HG03066 (cell line): ENCODE measurements around the gene ST8SIA1.
"Not testable (repeated sequence)": the region's sequence is repeated elsewhere in the genome, so short reads cannot be mapped to it uniquely, and the experiment has no call there.

Experiments
- ATAC-seq: cut with Tn5 transposase; IDR thresholded peaks from one replicate; pipeline ENCODE4 v1.9.1; 2021; ENCODE audit warnings: low read depth; ENCODE audit not compliant: unreplicated experiment

ST8SIA1 gene

GRCh38 chr12:22196236-22196635, 138.3 kb downstream of the ST8SIA1 start:
- no peak for ATAC-seq

DNA sequence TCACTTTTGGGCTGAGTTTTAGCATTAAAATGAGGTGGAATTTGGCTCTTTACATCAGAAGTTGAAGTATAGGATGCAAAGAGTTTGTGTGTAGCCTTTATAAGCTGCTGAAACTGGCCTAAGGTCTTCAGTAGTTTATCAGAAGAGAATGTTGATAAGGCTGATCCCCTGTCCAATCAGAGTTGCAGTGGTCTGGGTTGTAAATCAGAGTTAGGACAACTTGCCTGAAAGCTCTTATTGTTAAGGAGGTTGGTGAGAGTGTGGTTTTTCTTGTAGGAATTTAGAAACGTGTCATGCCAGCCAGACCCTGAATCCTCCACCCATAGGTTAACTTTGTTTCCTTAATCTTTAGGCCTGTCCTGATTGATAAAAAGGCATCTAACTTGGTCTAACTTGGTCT, 143.5 kb downstream of the ST8SIA1 start:
- no peak for ATAC-seq

DNA sequence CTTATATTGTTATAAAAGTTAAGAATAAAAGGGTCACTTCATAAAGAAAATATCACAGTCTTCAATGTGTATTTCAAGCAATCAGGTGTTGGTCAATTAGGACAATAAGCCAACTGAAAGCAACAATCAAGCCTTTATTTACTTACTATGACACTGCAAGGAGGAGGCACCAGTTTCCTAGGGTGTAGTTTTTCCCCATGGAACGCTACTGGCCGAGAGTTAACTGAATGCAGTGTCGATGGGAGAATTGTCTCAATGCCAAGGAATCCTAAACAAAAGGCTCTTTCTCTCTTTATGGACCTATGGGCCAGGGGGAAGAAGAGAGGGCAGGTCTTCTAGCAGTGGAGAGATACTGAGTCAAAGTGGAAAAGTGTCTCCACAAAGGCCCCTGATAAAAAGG, 146.1 kb downstream of the ST8SIA1 start:
- no peak for ATAC-seq

DNA sequence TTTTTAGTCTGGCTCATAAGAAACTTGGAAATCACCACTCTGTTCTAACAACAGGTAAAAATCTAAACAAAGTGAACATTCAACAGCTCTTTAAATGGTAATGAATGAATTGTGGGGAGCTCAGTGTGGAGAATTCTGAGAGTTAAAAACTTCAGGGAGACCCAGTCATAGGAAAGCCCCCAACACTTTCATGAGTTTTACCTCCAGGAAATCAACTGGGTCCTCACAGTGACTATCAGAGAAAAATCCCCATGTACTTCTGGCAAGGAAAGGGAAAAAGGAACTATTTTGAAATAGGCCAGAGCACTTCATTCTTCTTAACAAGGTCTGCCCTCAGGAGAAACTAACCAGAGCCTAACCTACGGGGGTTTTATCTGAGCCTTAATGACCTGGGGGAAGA, 153.8 kb downstream of the ST8SIA1 start:
- ATAC-seq: no peak

DNA sequence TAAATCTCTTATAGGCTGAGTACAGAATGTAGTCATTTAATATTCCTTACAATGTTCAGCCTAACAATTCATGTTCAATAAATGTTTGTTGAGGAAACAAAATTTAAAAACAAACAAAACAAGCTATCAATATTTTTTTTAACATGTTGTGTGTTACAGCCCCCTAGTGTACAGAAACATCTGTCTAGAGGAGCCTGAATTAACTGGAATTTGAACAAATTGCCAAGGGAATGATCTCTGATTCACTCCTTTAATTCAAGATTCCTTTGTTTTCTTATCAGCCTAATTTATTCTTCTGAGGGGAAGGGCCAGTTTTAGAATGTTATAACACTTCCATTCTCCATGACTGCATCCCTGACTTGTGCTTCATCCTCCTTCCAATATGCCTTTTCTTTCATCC, 161.3 kb downstream of the ST8SIA1 start:
- ATAC-seq: no peak

GRCh38 chr12:22172501-22172900, 162.0 kb downstream of the ST8SIA1 start:
- ATAC-seq: no peak

DNA sequence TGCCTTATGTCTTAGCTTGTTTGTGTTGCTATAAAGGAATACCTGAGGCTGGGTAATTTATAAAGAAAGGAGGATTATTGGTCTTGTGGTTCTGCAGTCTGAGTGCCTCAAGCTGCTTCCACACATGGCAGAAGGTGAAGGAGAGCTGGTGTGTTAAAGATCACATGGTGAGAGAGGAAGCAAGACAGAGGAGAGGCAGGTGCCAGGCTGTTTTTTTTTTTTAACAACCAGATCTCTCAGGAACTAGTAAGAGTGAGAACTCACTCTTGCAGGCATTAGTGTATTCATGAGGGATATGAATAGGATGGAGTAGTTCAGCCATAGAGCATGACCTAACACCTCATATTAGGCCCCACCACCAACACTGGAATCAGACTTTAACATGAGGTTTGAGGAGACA, 165.1 kb downstream of the ST8SIA1 start:
- ATAC-seq: no peak

DNA sequence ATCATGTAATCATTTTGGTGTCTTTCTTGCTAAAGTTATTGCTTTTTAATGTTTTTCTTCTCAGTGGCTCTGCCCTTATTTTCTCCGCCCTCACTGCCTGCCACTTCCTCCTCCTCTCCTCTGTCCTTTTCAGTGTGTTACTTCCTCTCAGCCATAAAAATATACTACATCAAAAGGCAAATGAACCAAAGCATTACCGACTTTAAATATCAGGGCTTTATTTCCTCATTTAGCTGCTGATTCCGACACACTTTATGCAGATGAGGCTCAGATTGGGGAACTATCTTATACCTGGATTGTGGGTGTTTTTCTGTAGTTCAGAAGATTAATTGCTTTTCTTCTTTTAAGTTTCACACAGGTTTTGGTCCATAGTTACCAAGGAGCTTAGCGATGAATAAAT, 170.4 kb downstream of the ST8SIA1 start:
- no peak for ATAC-seq

- ATAC-seq: no peak
Measured at GRCh38 chr12:22163594-22163993, 170.9 kb downstream of the ST8SIA1 start.

DNA sequence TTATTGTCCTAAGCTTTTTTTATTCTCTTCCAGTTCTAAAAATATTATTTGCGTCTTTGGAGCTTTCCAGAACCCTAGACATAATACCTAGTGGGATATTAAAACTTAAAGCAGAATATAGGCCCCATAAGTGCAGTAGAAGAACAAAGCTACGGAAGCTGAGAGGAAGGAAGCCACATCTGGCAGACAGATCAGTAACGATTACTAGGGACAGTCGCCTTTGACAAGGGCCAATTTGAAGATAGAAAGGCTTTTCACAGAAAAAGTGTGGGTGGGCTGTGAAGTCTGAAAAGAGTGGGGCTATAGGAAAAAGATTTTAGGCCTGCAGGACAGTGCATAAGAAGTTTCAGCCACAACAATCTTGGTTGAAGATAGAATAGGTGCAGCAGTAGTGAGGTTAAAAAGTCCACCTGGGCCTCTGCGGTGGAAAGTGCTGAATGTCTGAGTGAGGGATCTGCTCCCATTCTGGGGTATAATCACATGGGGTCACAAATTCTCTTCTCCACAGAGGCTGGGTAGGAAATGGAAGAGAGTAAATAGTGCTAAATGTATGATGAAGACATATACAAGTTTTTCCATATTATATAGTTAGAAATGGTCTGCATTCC, 174.0 kb downstream of the ST8SIA1 start:
- no peak for ATAC-seq

DNA sequence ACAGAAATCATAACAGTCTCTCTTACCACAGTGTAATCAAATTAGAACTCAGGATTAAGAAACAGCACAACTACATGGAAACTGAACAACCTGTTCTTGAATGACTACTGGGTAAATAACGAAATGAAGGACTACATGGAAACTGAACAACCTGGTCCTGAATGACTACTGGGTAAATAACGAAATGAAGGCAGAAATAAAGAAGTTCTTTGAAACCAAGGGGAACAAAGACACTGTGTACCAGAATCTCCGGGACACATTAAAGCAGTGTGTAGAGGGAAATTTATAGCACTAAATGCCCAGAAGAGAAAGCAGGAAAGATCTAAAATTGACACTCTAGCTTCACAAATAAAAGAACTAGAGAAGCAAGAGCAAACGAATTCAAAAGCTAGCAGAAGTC, 185.2 kb downstream of the ST8SIA1 start:
- ATAC-seq: not testable (repeated sequence)

DNA sequence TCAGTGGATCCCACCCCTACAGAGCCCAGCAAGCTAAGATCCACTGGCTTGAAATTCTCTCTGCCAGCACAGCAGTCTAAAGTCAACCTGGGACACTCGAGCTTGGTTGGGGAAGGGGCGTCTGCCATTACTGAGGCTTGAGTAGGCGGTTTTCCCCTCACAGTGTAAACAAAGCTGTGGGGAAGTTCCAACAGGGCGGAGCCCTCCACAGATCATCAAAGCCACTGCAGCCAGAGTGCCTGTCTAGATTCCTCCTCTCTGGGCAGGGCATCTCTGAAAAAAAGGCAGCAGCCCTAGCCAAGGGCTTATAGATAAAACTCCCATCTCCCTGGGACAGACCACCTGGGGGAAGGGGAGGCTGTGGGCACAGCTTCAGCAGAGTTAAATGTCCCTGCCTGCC, 187.8 kb downstream of the ST8SIA1 start:
- not testable (repeated sequence) for ATAC-seq
